Peyer's patch (tissue), 4 donors: ENCODE data around the gene PROCR. TPM values are rescaled to one million over a fixed set of nuclear protein-coding genes. Genes with fewer than 3 reads are reported as not detected.

ENCODE experiments used
- DNase-seq, 3 donors: peaks; one replicate each; pipeline ENCODE4 v3.0.0-alpha.2; 2017 to 2019
- H3K27ac ChIP-seq, 4 donors: fragments of 200-600 bp; sonication (generic); one replicate each; pipeline ENCODE4 v1.5.1; 2016 to 2019
- H3K27me3 ChIP-seq, 2 donors: fragments of 200-600 bp; sonication (generic); one replicate each; pipeline ENCODE4 v1.5.1; 2019
- H3K36me3 ChIP-seq, 3 donors: fragments of 200-600 bp; sonication (generic); one replicate each; pipeline ENCODE4 v1.5.1; 2016 to 2019
- H3K4me1 ChIP-seq, 4 donors: fragments of 200-600 bp; sonication (generic); one replicate each; pipeline ENCODE4 v1.5.1; 2016 to 2019
- H3K4me3 ChIP-seq, 4 donors: fragments of 200-600 bp; sonication (generic); 1 replicate in 3 of 4; 2 replicates in 1 of 4; pipeline ENCODE4 v1.5.1; 2016 to 2019; ENCODE audit warnings: mild to moderate bottlenecking in 1 of 4
- H3K9me3 ChIP-seq, 4 donors: fragments of 200-600 bp; sonication (generic); one replicate each; pipeline ENCODE4 v1.5.1; 2016 to 2019; ENCODE audit warnings: mild to moderate bottlenecking in 1 of 4
- POLR2A ChIP-seq, 2 donors: fragments of 450-650 bp; IDR thresholded peaks; one replicate each; pipeline ENCODE4 v1.5.1; 2017; ENCODE audit warnings: antibody characterized with exemption in 2 of 2, mild to moderate bottlenecking in 2 of 2, moderate library complexity in 2 of 2
- total RNA-seq, 4 donors: library from RNA; depleted of rRNA; stranded (reverse); fragments of >200 nt; gene quantifications; one replicate each; pipeline ENCODE4 v1.1.0, GENCODE V29; 2016
- TF ChIP-seq, protein P1 (sequence below), 6 experiments: fragments of 450-650 bp in 4 of 6; fragments of 200-600 bp in 2 of 6; sonication (generic) in 1 of 6; IDR thresholded peaks; one replicate each; pipeline ENCODE4 v1.5.1; 2017 to 2019; ENCODE audit warnings: antibody characterized with exemption in 6 of 6, mild to moderate bottlenecking in 3 of 6, moderate library complexity in 1 of 6

PROCR gene
- total RNA-seq, 4 donors from 2014 or later = 14.2 to 51.2 (median 25.8) TPM

DNA sequence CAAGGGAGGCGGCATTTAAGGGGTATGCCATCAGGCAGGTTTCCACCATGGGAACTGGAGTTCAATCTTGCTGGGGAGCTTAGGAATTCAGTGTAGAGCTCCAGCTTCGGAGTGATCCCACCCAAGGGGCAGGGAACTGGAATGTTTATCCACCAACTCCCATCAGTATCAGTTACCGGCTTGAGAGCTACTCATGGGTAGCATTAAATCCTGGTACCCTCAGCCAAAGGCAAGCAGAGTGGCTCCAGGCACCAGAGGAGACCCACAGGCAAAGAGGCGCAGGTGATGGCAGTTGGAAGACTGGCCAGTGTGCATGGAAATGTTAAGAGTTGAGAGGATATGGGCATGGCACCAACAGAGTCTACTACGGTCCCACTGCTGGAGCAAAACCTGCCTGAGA lies 38.8 kb upstream of the PROCR start:
- no peaks in the 10 kb centered on the region for H3K4me1 ChIP-seq
- H3K36me3 ChIP-seq = peaks cover 0 to 88% (median 0%) of the 10 kb centered on the region in 3 donors
- no peak for DNase-seq
- TF ChIP-seq, protein P1, sequence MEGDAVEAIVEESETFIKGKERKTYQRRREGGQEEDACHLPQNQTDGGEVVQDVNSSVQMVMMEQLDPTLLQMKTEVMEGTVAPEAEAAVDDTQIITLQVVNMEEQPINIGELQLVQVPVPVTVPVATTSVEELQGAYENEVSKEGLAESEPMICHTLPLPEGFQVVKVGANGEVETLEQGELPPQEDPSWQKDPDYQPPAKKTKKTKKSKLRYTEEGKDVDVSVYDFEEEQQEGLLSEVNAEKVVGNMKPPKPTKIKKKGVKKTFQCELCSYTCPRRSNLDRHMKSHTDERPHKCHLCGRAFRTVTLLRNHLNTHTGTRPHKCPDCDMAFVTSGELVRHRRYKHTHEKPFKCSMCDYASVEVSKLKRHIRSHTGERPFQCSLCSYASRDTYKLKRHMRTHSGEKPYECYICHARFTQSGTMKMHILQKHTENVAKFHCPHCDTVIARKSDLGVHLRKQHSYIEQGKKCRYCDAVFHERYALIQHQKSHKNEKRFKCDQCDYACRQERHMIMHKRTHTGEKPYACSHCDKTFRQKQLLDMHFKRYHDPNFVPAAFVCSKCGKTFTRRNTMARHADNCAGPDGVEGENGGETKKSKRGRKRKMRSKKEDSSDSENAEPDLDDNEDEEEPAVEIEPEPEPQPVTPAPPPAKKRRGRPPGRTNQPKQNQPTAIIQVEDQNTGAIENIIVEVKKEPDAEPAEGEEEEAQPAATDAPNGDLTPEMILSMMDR (IDR thresholded peaks at IDR 0.05) = no peak
- no peak for TF ChIP-seq POLR2A (IDR thresholded peaks at IDR 0.05)
- H3K27me3 ChIP-seq = no peaks in the 10 kb centered on the region
- no peaks in the 10 kb centered on the region for H3K9me3 ChIP-seq
- H3K4me3 ChIP-seq = no peak overlapping the region
- no peak overlapping the region for H3K27ac ChIP-seq

DNA sequence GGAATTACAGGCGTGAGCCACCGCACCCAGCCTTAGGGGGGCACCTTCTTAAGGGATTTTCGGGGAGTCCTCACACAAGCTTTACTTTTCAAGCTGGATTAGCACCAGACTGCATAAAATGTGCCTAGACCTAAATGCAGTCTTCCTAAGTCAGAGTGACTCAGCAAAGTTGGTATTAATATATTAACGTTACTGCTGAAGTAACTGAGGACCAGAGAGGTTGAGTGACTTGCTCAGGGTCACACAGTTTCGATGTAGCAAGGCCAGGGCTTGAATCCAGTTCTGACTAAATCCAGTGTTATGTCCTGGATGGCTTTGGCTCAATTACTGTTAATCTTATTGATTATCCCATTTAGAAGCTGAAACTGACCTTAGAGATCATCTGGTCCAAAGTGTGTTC lies 38.1 kb upstream of the PROCR start:
- Histone ChIP-seq H3K4me1 (no peaks in the 10 kb centered on the region), H3K36me3 (peaks cover 0 to 93% (median 0%) of the 10 kb centered on the region in 3 donors), H3K27ac (no peak overlapping the region), H3K9me3 (no peaks in the 10 kb centered on the region), H3K27me3 (no peaks in the 10 kb centered on the region), H3K4me3 (no peak overlapping the region)
- no peak for DNase-seq
- TF ChIP-seq, protein P1 (IDR thresholded peaks at IDR 0.05) = no peak
- no peak for TF ChIP-seq POLR2A (IDR thresholded peaks at IDR 0.05)

DNA sequence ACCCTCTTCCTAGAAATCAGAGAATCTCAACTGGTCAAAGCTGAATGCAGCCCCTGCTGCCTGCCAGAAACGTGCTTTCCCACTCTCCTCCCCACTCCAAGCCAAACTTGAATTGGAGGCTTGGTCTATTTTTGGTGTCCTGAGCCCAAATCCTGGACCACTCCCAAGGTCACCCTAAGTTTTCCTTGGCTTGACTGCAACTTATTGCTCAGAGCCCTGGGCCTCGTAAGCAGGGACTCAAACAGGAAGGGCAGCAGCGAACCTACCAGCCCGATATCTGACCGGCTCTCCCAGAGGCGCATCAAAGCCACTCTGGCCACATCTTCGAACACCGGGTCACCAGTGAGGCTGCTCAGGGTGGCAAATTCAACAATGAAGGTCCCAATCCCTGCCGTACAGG lies 37.4 kb upstream of the PROCR start:
- DNase-seq = no peak
- no peaks in the 10 kb centered on the region for H3K4me1 ChIP-seq
- H3K9me3 ChIP-seq = no peaks in the 10 kb centered on the region
- H3K27ac ChIP-seq = no peak overlapping the region
- no peaks in the 10 kb centered on the region for H3K27me3 ChIP-seq
- H3K4me3 ChIP-seq = no peak overlapping the region
- TF ChIP-seq, protein P1 (IDR thresholded peaks at IDR 0.05) = no peak
- no peak for TF ChIP-seq POLR2A (IDR thresholded peaks at IDR 0.05)
- H3K36me3 ChIP-seq = peaks cover 0 to 95% (median 0%) of the 10 kb centered on the region in 3 donors

DNA sequence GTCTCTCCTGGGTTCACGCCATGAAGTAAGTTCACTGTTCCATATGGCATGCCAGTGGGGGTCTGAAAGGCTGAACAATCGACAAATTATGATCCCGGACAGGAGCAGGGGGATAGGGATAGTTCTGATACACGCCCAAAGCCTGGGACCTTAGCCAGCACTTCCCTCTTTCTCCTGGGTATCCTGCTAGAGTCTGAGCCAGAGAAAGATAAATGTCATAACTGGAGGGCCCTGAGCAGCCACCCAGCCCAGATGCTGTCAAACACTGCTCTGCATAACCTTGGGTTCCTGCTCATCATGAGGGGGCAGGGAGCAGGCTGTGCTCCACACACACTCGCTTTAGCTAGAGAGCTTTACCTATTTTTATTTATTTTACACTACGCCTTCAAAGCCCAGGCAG lies 37.0 kb upstream of the PROCR start:
- Histone ChIP-seq H3K9me3 (no peaks in the 10 kb centered on the region), H3K4me1 (no peaks in the 10 kb centered on the region), H3K36me3 (peaks cover 0 to 94% (median 0%) of the 10 kb centered on the region in 3 donors), H3K27ac (no peak overlapping the region), H3K27me3 (no peaks in the 10 kb centered on the region), H3K4me3 (no peak overlapping the region)
- TF ChIP-seq, protein P1 (IDR thresholded peaks at IDR 0.05) = no peak
- TF ChIP-seq POLR2A (IDR thresholded peaks at IDR 0.05) = no peak
- no peak for DNase-seq

DNA sequence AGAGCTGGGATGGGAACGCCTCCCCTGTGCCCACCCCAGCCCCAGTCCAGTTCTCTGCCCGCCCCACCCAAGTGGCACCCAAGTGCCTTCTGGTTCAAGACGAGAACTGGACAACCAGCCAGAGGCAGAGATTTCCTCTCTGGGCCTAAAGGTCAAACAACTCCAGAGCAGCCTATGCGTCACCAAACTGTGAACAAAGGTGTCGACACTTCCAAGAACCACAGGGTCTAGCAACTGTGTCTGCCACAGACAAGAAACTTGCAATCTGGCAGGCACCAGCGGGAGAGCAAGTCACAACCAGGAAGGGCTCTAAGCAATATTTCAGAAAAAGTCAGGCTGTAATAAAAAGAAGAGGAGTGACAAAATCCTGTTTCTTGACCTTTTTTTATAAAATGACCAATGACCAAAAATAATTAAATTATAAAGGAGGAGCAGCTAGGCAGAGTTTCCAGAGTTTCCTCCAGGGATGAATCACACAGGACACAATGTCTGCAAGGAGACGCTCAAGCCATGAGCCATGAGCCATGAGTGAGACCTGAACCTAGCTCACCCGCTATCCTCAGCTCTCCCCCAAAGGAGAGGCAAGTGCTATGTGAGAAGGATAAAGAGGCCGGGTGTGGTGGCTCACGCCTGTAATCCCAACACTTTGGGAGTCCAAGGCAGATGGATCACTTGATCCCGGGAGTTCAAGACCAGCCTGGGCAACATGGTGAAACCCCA lies 35.8 kb upstream of the PROCR start:
- no peak overlapping the region for H3K4me3 ChIP-seq
- H3K27me3 ChIP-seq = no peaks in the 10 kb centered on the region
- H3K9me3 ChIP-seq = no peaks in the 10 kb centered on the region
- peaks cover 0 to 92% (median 0%) of the 10 kb centered on the region in 3 donors for H3K36me3 ChIP-seq
- H3K27ac ChIP-seq = peak overlapping the region in 1 of 4 donors; percentile 2
- H3K4me1 ChIP-seq = no peaks in the 10 kb centered on the region
- DNase-seq = no peak
- no peak for TF ChIP-seq POLR2A (IDR thresholded peaks at IDR 0.05)
- TF ChIP-seq, protein P1 (IDR thresholded peaks at IDR 0.05) = no peak
